ENCODE measurements around the gene ZNF319. TPM values are rescaled to one million over a fixed set of nuclear protein-coding genes. Genes with fewer than 3 reads are reported as not detected.

Gene ZNF319
- total and polyA plus RNA-seq, 2 of the 13 experiments (the other 11 are each of a cell fraction or from before 2014, with no cell fraction given), result 2.4 to 3.6 TPM

DNA sequence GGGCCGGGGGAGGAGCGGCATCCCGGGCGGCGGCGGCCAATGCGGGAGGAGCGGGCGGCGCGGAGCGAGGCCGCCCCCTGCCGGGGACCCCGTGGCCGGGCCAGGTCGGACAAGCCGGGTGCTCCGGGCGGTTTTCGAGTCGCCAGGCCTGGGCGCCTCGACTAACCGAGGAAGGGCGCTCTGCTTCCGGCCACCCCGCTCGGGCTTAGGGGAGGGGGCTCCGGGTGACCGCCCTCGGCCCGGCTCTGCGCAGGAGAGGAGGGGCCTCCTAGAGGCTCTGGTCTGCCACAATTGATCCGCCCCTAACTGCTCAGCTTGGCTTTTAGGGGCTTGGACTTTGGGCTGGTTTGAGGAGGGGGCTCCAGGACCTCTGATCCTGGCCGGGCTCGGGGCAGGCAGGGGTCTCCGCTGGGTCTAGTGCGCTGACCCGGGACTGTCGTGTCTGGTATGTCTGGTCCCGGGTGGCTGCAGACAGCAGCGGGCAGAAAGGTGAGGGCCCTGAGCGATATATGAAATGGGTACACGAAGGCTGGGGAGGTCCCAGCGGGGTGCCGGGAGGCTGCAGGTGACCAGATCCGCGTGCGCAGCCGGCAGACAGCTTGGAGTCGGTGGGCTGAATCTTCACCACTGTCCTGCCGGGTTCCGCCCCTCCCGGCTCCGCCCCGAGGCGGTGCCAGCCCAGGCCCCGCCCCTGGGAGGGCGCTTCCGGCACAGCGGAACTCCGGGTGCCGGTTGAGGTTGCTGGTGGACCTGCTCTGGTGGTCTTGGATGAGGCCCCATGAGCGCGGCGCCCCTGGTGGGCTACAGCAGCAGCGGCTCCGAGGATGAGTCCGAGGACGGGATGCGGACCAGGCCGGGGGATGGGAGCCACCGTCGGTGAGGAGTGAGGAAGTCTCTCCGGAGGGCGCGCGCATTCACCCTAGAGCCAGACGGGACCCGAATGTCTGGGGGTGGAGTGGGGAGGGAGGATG lies 519 bp upstream of the ZNF319 start, which contains the start of gene USB1 (continued):
- TF ChIP-seq, protein P1, sequence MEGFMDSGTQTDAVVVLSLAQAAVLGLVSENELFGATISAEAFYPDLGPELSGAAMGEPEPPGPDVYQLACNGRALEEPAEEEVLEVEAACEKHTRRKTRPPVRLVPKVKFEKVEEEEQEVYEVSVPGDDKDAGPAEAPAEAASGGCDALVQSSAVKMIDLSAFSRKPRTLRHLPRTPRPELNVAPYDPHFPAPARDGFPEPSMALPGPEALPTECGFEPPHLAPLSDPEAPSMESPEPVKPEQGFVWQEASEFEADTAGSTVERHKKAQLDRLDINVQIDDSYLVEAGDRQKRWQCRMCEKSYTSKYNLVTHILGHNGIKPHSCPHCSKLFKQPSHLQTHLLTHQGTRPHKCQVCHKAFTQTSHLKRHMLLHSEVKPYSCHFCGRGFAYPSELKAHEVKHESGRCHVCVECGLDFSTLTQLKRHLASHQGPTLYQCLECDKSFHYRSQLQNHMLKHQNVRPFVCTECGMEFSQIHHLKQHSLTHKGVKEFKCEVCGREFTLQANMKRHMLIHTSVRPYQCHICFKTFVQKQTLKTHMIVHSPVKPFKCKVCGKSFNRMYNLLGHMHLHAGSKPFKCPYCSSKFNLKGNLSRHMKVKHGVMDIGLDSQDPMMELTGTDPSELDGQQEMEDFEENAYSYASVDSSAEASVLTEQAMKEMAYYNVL (CRISPR knock-in tag; IDR thresholded peaks at IDR 0.05; ENCODE audit: borderline replicate concordance), result no peak
- TF ChIP-seq ZSCAN25 (CRISPR knock-in tag; IDR thresholded peaks at IDR 0.05), result 0 out of 2 replicates have a peak, but pooled peaks have one; percentile 45
- no peak for TF ChIP-seq SOX13 (IDR thresholded peaks at IDR 0.05)
- TF ChIP-seq SOX13 (CRISPR knock-in tag; conservative IDR thresholded peaks at IDR 0.05 in 1 of 2, IDR thresholded peaks at IDR 0.05 in 1 of 2), result peak in 1 of 2 experiments; percentile 27; a peak in 1 of 4 replicates
- TF ChIP-seq AGO2 (optimal IDR thresholded peaks at IDR 0.05; ENCODE audit: low read depth, low read length), result peak; percentile 49
- TF ChIP-seq ZNF614 (CRISPR knock-in tag; IDR thresholded peaks at IDR 0.05; ENCODE audit: borderline replicate concordance), result no peak
- 0 out of 2 replicates have a peak, but pooled peaks have one; percentile 11 for TF ChIP-seq AKAP8 (CRISPR knock-in tag; IDR thresholded peaks at IDR 0.05)
- TF ChIP-seq NRL (CRISPR knock-in tag; IDR thresholded peaks at IDR 0.05; ENCODE audit: borderline replicate concordance), result peak; percentile 76; the same call in 1 of the 2 replicates
- TF ChIP-seq ZNF616 (CRISPR knock-in tag; IDR thresholded peaks at IDR 0.05; ENCODE audit: low read depth), result 0 out of 2 replicates have a peak, but pooled peaks have one; percentile 12
- peak; percentile 31; the same call in 1 of the 2 replicates for TF ChIP-seq ZNF749 (CRISPR knock-in tag; IDR thresholded peaks at IDR 0.05; ENCODE audit: borderline replicate concordance)
- TF ChIP-seq ZNF350 (CRISPR knock-in tag; IDR thresholded peaks at IDR 0.05; ENCODE audit: borderline replicate concordance, low read depth), result peak; percentile 83
- TF ChIP-seq KLF15 (CRISPR knock-in tag; IDR thresholded peaks at IDR 0.05; ENCODE audit: borderline replicate concordance), result no peak
- TF ChIP-seq ZNF713 (CRISPR knock-in tag; IDR thresholded peaks at IDR 0.05), result 0 out of 2 replicates have a peak, but pooled peaks have one; percentile 51
- 0 out of 2 replicates have a peak, but pooled peaks have one; percentile 18 for TF ChIP-seq ZNF557 (CRISPR knock-in tag; IDR thresholded peaks at IDR 0.05)
- TF ChIP-seq ZNF251 (CRISPR knock-in tag; IDR thresholded peaks at IDR 0.05), result no peak
- no peak for TF ChIP-seq ZNF672 (CRISPR knock-in tag; IDR thresholded peaks at IDR 0.05)
- peak; percentile 61; the same call in 1 of the 2 replicates for TF ChIP-seq TOPORS (CRISPR knock-in tag; IDR thresholded peaks at IDR 0.05)
- TF ChIP-seq, protein P2, sequence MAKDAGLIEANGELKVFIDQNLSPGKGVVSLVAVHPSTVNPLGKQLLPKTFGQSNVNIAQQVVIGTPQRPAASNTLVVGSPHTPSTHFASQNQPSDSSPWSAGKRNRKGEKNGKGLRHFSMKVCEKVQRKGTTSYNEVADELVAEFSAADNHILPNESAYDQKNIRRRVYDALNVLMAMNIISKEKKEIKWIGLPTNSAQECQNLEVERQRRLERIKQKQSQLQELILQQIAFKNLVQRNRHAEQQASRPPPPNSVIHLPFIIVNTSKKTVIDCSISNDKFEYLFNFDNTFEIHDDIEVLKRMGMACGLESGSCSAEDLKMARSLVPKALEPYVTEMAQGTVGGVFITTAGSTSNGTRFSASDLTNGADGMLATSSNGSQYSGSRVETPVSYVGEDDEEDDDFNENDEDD (CRISPR knock-in tag; IDR thresholded peaks at IDR 0.05; ENCODE audit: borderline replicate concordance), result no peak; the same call in 1 of the 2 replicates
- TF ChIP-seq, protein P3, sequence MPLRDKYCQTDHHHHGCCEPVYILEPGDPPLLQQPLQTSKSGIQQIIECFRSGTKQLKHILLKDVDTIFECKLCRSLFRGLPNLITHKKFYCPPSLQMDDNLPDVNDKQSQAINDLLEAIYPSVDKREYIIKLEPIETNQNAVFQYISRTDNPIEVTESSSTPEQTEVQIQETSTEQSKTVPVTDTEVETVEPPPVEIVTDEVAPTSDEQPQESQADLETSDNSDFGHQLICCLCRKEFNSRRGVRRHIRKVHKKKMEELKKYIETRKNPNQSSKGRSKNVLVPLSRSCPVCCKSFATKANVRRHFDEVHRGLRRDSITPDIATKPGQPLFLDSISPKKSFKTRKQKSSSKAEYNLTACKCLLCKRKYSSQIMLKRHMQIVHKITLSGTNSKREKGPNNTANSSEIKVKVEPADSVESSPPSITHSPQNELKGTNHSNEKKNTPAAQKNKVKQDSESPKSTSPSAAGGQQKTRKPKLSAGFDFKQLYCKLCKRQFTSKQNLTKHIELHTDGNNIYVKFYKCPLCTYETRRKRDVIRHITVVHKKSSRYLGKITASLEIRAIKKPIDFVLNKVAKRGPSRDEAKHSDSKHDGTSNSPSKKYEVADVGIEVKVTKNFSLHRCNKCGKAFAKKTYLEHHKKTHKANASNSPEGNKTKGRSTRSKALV (CRISPR knock-in tag; IDR thresholded peaks at IDR 0.05), result peak; percentile 94
- TF ChIP-seq, protein P4, sequence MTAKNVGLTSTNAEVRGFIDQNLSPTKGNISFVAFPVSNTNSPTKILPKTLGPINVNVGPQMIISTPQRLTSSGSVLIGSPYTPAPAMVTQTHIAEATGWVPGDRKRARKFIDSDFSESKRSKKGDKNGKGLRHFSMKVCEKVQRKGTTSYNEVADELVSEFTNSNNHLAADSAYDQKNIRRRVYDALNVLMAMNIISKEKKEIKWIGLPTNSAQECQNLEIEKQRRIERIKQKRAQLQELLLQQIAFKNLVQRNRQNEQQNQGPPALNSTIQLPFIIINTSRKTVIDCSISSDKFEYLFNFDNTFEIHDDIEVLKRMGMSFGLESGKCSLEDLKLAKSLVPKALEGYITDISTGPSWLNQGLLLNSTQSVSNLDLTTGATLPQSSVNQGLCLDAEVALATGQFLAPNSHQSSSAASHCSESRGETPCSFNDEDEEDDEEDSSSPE (CRISPR knock-in tag; IDR thresholded peaks at IDR 0.05), result 0 out of 2 replicates have a peak, but pooled peaks have one; percentile 16
- no peak for TF ChIP-seq PHB2 (IDR thresholded peaks at IDR 0.05; ENCODE audit: partially characterized antibody)
- TF ChIP-seq GATA4 (IDR thresholded peaks at IDR 0.05; ENCODE audit: borderline replicate concordance, low read depth), result peak; percentile 60; the same call in 1 of the 2 replicates
